K562 (cell line): ENCODE data around the gene COX4I2. TPM values are rescaled to one million over a fixed set of nuclear protein-coding genes. Genes with fewer than 3 reads are reported as not detected.

ENCODE experiments used
- BRD4 ChIP-seq: fragments of 200-600 bp; sonication (generic); IDR thresholded peaks from 2 replicates; pipeline ENCODE4 v1.6.1; 2017; ENCODE audit warnings: inconsistent platforms
- CBFB ChIP-seq: sonication (generic); formaldehyde crosslinking; IDR thresholded peaks from 2 replicates; pipeline ENCODE4 v1.4.0; 2020; ENCODE audit warnings: mild to moderate bottlenecking, missing genetic modification reagents
- CC2D1A ChIP-seq: fragments of 450-650 bp; IDR thresholded peaks from 2 replicates; pipeline ENCODE4 v1.6.1; 2017; ENCODE audit warnings: mild to moderate bottlenecking
- DPF2 ChIP-seq: fragments of 450-650 bp; IDR thresholded peaks from 2 replicates; pipeline ENCODE4 v1.6.1; 2016
- KDM1A ChIP-seq, 2 experiments: fragments of 450-650 bp; IDR thresholded peaks; 2 replicates each; pipeline ENCODE4 v1.6.1; 2016; ENCODE audit warnings: mild to moderate bottlenecking in 2 of 2
- KLF1 ChIP-seq: fragments of 450-650 bp; IDR thresholded peaks from 2 replicates; pipeline ENCODE4 v1.6.1; 2016; ENCODE audit warnings: missing genetic modification characterization, missing compliant biosample characterization
- MIER1 ChIP-seq: fragments of 450-650 bp; IDR thresholded peaks from 2 replicates; pipeline ENCODE4 v1.6.1; 2016; ENCODE audit warnings: antibody characterized with exemption, mild to moderate bottlenecking, low read depth
- MYBL2 ChIP-seq, 2 experiments: fragments of 450-650 bp in 1 of 2; sonication (generic) in 1 of 2; formaldehyde crosslinking in 1 of 2; IDR thresholded peaks; 2 replicates each; pipeline versions ENCODE4 v1.6.1 to v1.8.1; 2017 to 2022; ENCODE audit warnings: borderline replicate concordance in 1 of 2, inconsistent platforms in 1 of 2, low read depth in 1 of 2, mild to moderate bottlenecking in 1 of 2, missing genetic modification reagents in 1 of 2, moderate library complexity in 1 of 2
- NFIC ChIP-seq: fragments of 450-650 bp; IDR thresholded peaks from 2 replicates; pipeline ENCODE4 v1.6.1; 2017; ENCODE audit warnings: mild to moderate bottlenecking, inconsistent platforms
- NR2F6 ChIP-seq: fragments of 450-650 bp; formaldehyde crosslinking; IDR thresholded peaks from 2 replicates; pipeline ENCODE4 v1.4.0; 2020; ENCODE audit warnings: mild to moderate bottlenecking
- POLR2H ChIP-seq: IDR thresholded peaks from 2 replicates; pipeline ENCODE4 v1.6.1; 2016; ENCODE audit warnings: missing genetic modification characterization, low read depth, mild to moderate bottlenecking, control low read depth, missing compliant biosample characterization, moderate library complexity
- PTBP1 ChIP-seq: fragments of 200-400 bp; formaldehyde crosslinking; IDR thresholded peaks from 2 replicates; pipeline ENCODE4 v1.6.1; 2017; ENCODE audit warnings: low read depth, low read length
- PTRF ChIP-seq: fragments of 450-650 bp; IDR thresholded peaks from 2 replicates; pipeline ENCODE4 v1.6.1; 2016; ENCODE audit warnings: mild to moderate bottlenecking, missing genetic modification characterization, missing compliant biosample characterization
- RB1 ChIP-seq: fragments of 450-650 bp; IDR thresholded peaks from 2 replicates; pipeline ENCODE4 v1.6.1; 2017; ENCODE audit warnings: low read depth, mild to moderate bottlenecking
- RBFOX2 ChIP-seq: fragments of 200-400 bp; formaldehyde crosslinking; IDR thresholded peaks from 2 replicates; pipeline ENCODE4 v1.6.1; 2017; ENCODE audit warnings: low read depth, mild to moderate bottlenecking, low read length, moderate library complexity
- SMAD3 ChIP-seq: fragments of 450-650 bp; formaldehyde crosslinking; conservative IDR thresholded peaks from 2 replicates; pipeline ENCODE4 v1.4.0; 2020; ENCODE audit warnings: mild to moderate bottlenecking
- SMARCC2 ChIP-seq: fragments of 450-650 bp; IDR thresholded peaks from 2 replicates; pipeline ENCODE4 v1.6.1; 2017; ENCODE audit warnings: antibody characterized with exemption, moderate library complexity, mild to moderate bottlenecking, low read depth
- TAF9B ChIP-seq: fragments of 450-650 bp; IDR thresholded peaks from 2 replicates; pipeline ENCODE4 v1.6.1; 2018; ENCODE audit warnings: mild to moderate bottlenecking; ENCODE audit not compliant: partially characterized antibody
- TFE3 ChIP-seq: fragments of 450-650 bp; formaldehyde crosslinking; IDR thresholded peaks from 2 replicates; pipeline ENCODE4 v1.4.0; 2020; ENCODE audit warnings: mild to moderate bottlenecking, mixed read lengths
- ZC3H11A ChIP-seq: IDR thresholded peaks from 2 replicates; pipeline ENCODE4 v1.6.1; 2012; ENCODE audit warnings: low read depth, low read length, improper control_type of control experiment
- ZKSCAN1 ChIP-seq: fragments of 150-350 bp; IDR thresholded peaks from 2 replicates; pipeline ENCODE4 v1.6.1; 2016; ENCODE audit warnings: low read depth, low read length
- ZNF324 ChIP-seq: fragments of 250-450 bp; sonication (Bioruptor Pico); IDR thresholded peaks from 2 replicates; pipeline ENCODE4 v1.4.0; 2020; ENCODE audit warnings: mild to moderate bottlenecking
- ZNF764 ChIP-seq: fragments of 250-450 bp; sonication (Bioruptor Pico); IDR thresholded peaks from 2 replicates; pipeline ENCODE4 v1.4.0; 2020; ENCODE audit warnings: low read depth, mild to moderate bottlenecking, moderate library complexity
- ZNF79 ChIP-seq: fragments of 250-450 bp; sonication (Bioruptor Pico); IDR thresholded peaks from 2 replicates; pipeline ENCODE4 v1.4.0; 2020; ENCODE audit warnings: low read depth, mild to moderate bottlenecking, moderate library complexity
- polyA plus RNA-seq, 8 experiments: library from polyadenylated mRNA; depleted of rRNA in 4 of 8; stranded (reverse) in 5 of 8; unstranded in 3 of 8; fragments of >200 nt; fragmentation: Nextera tagmentation in 2 of 8; fragmentation: Illumina TruSeq in 1 of 8; extraction: Ambion mirVana in 2 of 8; extraction: Trizol in 1 of 8; gene quantifications; 2 replicates each; pipeline versions ENCODE4 v1.2.1 to v1.2.3, GENCODE V29; 2011 to 2014; ENCODE audit warnings: inconsistent platforms in 1 of 8, missing spikeins in 1 of 8
- total RNA-seq, 7 experiments: library from RNA; depleted of rRNA in 6 of 7; stranded (reverse); fragments of >200 nt in 6 of 7; fragmentation: Illumina TruSeq in 2 of 7; extraction: Trizol in 2 of 7; gene quantifications; 2 replicates each; pipeline versions ENCODE4 v1.2.1 to v1.2.3, GENCODE V29; 2011 to 2021; ENCODE audit warnings: low replicate concordance in 1 of 7
- TF ChIP-seq, protein P1 (sequence below): IDR thresholded peaks from 2 replicates; pipeline ENCODE4 v1.6.1; 2014; ENCODE audit warnings: antibody characterized with exemption
- TF ChIP-seq, protein P2 (sequence below), 2 experiments: fragments of 200-800 bp in 1 of 2; sonication (Bioruptor generic) in 1 of 2; sonication (generic) in 1 of 2; formaldehyde crosslinking in 1 of 2; IDR thresholded peaks in 1 of 2; conservative IDR thresholded peaks in 1 of 2; 2 replicates each; pipeline versions ENCODE4 v1.5.0 to v1.6.1; 2016 to 2020; ENCODE audit warnings: missing compliant biosample characterization in 1 of 2, missing genetic modification characterization in 1 of 2, missing genetic modification reagents in 1 of 2

COX4I2 gene
- total and polyA plus RNA-seq, 9 of the 15 experiments (the other 6 are each of a cell fraction or from before 2014, with no cell fraction given), result not detected

GRCh38 chr20:31675828-31676608 is 38.3 kb downstream of the COX4I2 start (continued):
- TF ChIP-seq PTRF (0 out of 2 replicates have a peak, but pooled peaks have one; percentile 11), ZC3H11A (no peak), NFIC (peak; percentile 97), SMARCC2 (peak; percentile 92), CC2D1A (peak; percentile 97), ZKSCAN1 (peak; percentile 82; the same call in 1 of the 2 replicates), ZNF324 (no peak), MIER1 (no peak), POLR2H (peak; percentile 66; the same call in 1 of the 2 replicates), ZNF79 (CRISPR knock-in tag) (peak; percentile 75), BRD4 (no peak; the same call in 1 of the 2 replicates), PTBP1 (peak; percentile 48; the same call in 1 of the 2 replicates), SMAD3 (peak; percentile 86), CBFB (CRISPR knock-in tag) (no peak), TAF9B (peak; percentile 87), DPF2 (peak; percentile 99), ZNF764 (CRISPR knock-in tag) (no peak), MYBL2 (IDR thresholded peaks at IDR 0.05; ENCODE audit: low read depth) (no peak), MYBL2 (CRISPR knock-in tag; IDR thresholded peaks at IDR 0.05; ENCODE audit: borderline replicate concordance) (no peak), RB1 (peak; percentile 21; the same call in 1 of the 2 replicates), NR2F6 (no peak), RBFOX2 (no peak; the same call in 1 of the 2 replicates), TFE3 (no peak), KDM1A (IDR thresholded peaks at IDR 0.05) (peak; percentile 95 to 96), KLF1 (0 out of 2 replicates have a peak, but pooled peaks have one; percentile 28)
- TF ChIP-seq, protein P1, sequence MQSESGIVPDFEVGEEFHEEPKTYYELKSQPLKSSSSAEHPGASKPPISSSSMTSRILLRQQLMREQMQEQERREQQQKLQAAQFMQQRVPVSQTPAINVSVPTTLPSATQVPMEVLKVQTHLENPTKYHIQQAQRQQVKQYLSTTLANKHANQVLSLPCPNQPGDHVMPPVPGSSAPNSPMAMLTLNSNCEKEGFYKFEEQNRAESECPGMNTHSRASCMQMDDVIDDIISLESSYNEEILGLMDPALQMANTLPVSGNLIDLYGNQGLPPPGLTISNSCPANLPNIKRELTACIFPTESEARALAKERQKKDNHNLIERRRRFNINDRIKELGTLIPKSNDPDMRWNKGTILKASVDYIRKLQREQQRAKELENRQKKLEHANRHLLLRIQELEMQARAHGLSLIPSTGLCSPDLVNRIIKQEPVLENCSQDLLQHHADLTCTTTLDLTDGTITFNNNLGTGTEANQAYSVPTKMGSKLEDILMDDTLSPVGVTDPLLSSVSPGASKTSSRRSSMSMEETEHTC, result peak; percentile 55
- TF ChIP-seq, protein P2, sequence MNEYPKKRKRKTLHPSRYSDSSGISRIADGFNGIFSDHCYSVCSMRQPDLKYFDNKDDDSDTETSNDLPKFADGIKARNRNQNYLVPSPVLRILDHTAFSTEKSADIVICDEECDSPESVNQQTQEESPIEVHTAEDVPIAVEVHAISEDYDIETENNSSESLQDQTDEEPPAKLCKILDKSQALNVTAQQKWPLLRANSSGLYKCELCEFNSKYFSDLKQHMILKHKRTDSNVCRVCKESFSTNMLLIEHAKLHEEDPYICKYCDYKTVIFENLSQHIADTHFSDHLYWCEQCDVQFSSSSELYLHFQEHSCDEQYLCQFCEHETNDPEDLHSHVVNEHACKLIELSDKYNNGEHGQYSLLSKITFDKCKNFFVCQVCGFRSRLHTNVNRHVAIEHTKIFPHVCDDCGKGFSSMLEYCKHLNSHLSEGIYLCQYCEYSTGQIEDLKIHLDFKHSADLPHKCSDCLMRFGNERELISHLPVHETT (CRISPR knock-in tag; conservative IDR thresholded peaks at IDR 0.05 in 1 of 2, IDR thresholded peaks at IDR 0.05 in 1 of 2), result peak in 1 of 2 experiments; percentile 88; a peak in 2 of 4 replicates
